SH-SY5Y (cell line): ENCODE data around the gene JAKMIP2.

Experiments
- GATA2 ChIP-seq: IDR thresholded peaks from 2 replicates; pipeline ENCODE4 v1.6.1; 2011; ENCODE audit warnings: mild to moderate bottlenecking, low read depth, low read length
- GATA3 ChIP-seq: IDR thresholded peaks from 2 replicates; pipeline ENCODE4 v1.6.1; 2011; ENCODE audit warnings: low read depth, mild to moderate bottlenecking, low read length, moderate library complexity

GRCh38 chr5:147789820-147790219 lies 7.3 kb upstream of the JAKMIP2 start:
- TF ChIP-seq GATA2 (no peak), GATA3 (no peak)
